ENCODE results near the gene UPK2. TPM values are rescaled to one million over a fixed set of nuclear protein-coding genes. Genes with fewer than 3 reads are reported as not detected.

UPK2 gene
- total and polyA plus RNA-seq, 10 of the 15 experiments (the other 5 are each of a cell fraction or from before 2014, with no cell fraction given) = 0.07 to 1.0 (median 0.31) TPM; not detected in 7

GRCh38 chr11:118912742-118913410 is 43.2 kb upstream of the UPK2 start:
- Histone ChIP-seq H3K27me3 (replicated peaks in 1 of 2; ENCODE audit: control insufficient read depth in 2 of 2, insufficient read depth in 2 of 2, low read length in 1 of 2) (no peaks in the 10 kb centered on the region), H2AFZ (ENCODE audit: control insufficient read depth, low read depth, low read length) (peak overlapping the region; percentile 46; the same call in 1 of the 2 replicates), H3K4me3 (peak overlapping the region; percentile 15; the same call in 1 of the 2 replicates), H3K4me1 (ENCODE audit: control insufficient read depth, insufficient read depth, low read length) (peaks cover 51% of the 10 kb centered on the region), H3K79me2 (ENCODE audit: control insufficient read depth, insufficient read depth, low read length) (peaks cover 2% of the 10 kb centered on the region; the same call in 1 of the 2 replicates), H3K9ac (ENCODE audit: control insufficient read depth, insufficient read depth, low read length) (peak overlapping the region; percentile 49), H3K4me2 (ENCODE audit: control insufficient read depth, insufficient read depth) (peak overlapping the region; percentile 36), H3K9me3 (replicated peaks; ENCODE audit: control insufficient read depth, insufficient read depth, low read length) (no peaks in the 10 kb centered on the region), H3K27ac (ENCODE audit: control insufficient read depth, insufficient read depth) (peak overlapping the region; percentile 69), H3K36me3 (ENCODE audit: control insufficient read depth in 2 of 2, insufficient read depth in 2 of 2, low read length in 1 of 2) (no peaks in the 10 kb centered on the region; a peak in 1 of 4 replicates), H4K20me1 (ENCODE audit: control insufficient read depth, insufficient read depth) (no peaks in the 10 kb centered on the region)
- in situ Hi-C loops (cut with MboI) = no loop called here
- WGBS (ENCODE audit: insufficient coverage, insufficient replicate concordance, low lambda C conversion rate, missing lambda C conversion rate) = 50% methylated on average over 12 of the region's 12 CpGs
- FAIRE-seq = peak; percentile 56
- no TSS peak for BruUV-seq (replicated peaks)
- DNase-seq (ENCODE audit: low read depth, low spot score) = peak; percentile 43
- POLR2A ChIA-PET = interaction anchor here (0.8 to 9.3 kb wide), 10 partner anchors 12 to 143 kb away, joined by 3 to 105 read pairs (median 6); partner anchors contain the start of genes BCL9L, DDX6 and HYOU1
- SMC1A ChIA-PET (ENCODE audit: uncharacterized antibody, unreplicated experiment) = interaction anchor here (0.9 to 10.3 kb wide), 11 partner anchors 15 to 124 kb away, joined by 3 to 185 read pairs (median 3); partner anchors contain the start of genes BCL9L and CXCR5
- RAD21 ChIA-PET (ENCODE audit: unreplicated experiment) = interaction anchor here (0.5 to 9.9 kb wide), 10 partner anchors 13 to 135 kb away, joined by 3 to 169 read pairs (median 6); partner anchors contain the start of genes BCL9L and CXCR5
- CTCF ChIA-PET = interaction anchor here (0.5 to 13.2 kb wide), 17 partner anchors 8 to 279 kb away, joined by 3 to 330 read pairs (median 4); partner anchors contain the start of genes BCL9L, DDX6, DPAGT1 and UPK2
- intact Hi-C loops (cut with micrococcal nuclease; ENCODE audit: unreplicated experiment) = no loop called here
- ATAC-seq = peak; percentile 14
- TF ChIP-seq, protein P1, sequence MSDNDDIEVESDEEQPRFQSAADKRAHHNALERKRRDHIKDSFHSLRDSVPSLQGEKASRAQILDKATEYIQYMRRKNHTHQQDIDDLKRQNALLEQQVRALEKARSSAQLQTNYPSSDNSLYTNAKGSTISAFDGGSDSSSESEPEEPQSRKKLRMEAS (IDR thresholded peaks at IDR 0.05; ENCODE audit: low read depth, low read length) = no peak
- no peak for TF ChIP-seq ASH2L (IDR thresholded peaks at IDR 0.05; ENCODE audit: borderline replicate concordance, low read depth)
- TF ChIP-seq LARP7 (IDR thresholded peaks at IDR 0.05) = 0 out of 2 replicates have a peak, but pooled peaks have one; percentile 37
- no peak for TF ChIP-seq BACH1 (IDR thresholded peaks at IDR 0.05; ENCODE audit: borderline replicate concordance)
- TF ChIP-seq SMARCA5 (IDR thresholded peaks at IDR 0.05) = no peak
- TF ChIP-seq TARDBP (IDR thresholded peaks at IDR 0.05; ENCODE audit: borderline replicate concordance) = no peak
- no peak for TF ChIP-seq SREBF2 (IDR thresholded peaks at IDR 0.05; ENCODE audit: low read length)
- TF ChIP-seq SUZ12 (IDR thresholded peaks at IDR 0.05; ENCODE audit: unreplicated experiment) = no peak
- TF ChIP-seq IKZF2 (IDR thresholded peaks at IDR 0.05) = peak; percentile 54 to 58; a peak in 2 of 4 replicates
- no peak for TF ChIP-seq SRF (IDR thresholded peaks at IDR 0.05; ENCODE audit: low read depth in 2 of 2, low read length in 2 of 2)
- TF ChIP-seq POLR2A (IDR thresholded peaks at IDR 0.05; ENCODE audit: low read depth, low read length) = no peak
- no peak for TF ChIP-seq ATF3 (IDR thresholded peaks at IDR 0.05; ENCODE audit: borderline replicate concordance, extremely low read depth, low read depth, low read length)
- TF ChIP-seq SMAD5 (IDR thresholded peaks at IDR 0.05; ENCODE audit: low read depth) = no peak
- TF ChIP-seq TCF3 (IDR thresholded peaks at IDR 0.05; ENCODE audit: borderline replicate concordance, insufficient read depth, low read depth, low read length) = no peak
- TF ChIP-seq CBFB (IDR thresholded peaks at IDR 0.05; ENCODE audit: low read depth) = no peak
- TF ChIP-seq E2F4 (IDR thresholded peaks at IDR 0.05; ENCODE audit: low read depth, low read length) = no peak
- TF ChIP-seq CHD2 (IDR thresholded peaks at IDR 0.05; ENCODE audit: borderline replicate concordance, low read depth, low read length) = no peak
- TF ChIP-seq, protein P2, sequence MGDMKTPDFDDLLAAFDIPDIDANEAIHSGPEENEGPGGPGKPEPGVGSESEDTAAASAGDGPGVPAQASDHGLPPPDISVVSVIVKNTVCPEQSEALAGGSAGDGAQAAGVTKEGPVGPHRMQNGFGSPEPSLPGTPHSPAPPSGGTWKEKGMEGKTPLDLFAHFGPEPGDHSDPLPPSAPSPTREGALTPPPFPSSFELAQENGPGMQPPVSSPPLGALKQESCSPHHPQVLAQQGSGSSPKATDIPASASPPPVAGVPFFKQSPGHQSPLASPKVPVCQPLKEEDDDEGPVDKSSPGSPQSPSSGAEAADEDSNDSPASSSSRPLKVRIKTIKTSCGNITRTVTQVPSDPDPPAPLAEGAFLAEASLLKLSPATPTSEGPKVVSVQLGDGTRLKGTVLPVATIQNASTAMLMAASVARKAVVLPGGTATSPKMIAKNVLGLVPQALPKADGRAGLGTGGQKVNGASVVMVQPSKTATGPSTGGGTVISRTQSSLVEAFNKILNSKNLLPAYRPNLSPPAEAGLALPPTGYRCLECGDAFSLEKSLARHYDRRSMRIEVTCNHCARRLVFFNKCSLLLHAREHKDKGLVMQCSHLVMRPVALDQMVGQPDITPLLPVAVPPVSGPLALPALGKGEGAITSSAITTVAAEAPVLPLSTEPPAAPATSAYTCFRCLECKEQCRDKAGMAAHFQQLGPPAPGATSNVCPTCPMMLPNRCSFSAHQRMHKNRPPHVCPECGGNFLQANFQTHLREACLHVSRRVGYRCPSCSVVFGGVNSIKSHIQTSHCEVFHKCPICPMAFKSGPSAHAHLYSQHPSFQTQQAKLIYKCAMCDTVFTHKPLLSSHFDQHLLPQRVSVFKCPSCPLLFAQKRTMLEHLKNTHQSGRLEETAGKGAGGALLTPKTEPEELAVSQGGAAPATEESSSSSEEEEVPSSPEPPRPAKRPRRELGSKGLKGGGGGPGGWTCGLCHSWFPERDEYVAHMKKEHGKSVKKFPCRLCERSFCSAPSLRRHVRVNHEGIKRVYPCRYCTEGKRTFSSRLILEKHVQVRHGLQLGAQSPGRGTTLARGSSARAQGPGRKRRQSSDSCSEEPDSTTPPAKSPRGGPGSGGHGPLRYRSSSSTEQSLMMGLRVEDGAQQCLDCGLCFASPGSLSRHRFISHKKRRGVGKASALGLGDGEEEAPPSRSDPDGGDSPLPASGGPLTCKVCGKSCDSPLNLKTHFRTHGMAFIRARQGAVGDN (IDR thresholded peaks at IDR 0.05) = no peak
- TF ChIP-seq ZBED1 (IDR thresholded peaks at IDR 0.05; ENCODE audit: borderline replicate concordance) = no peak
